AG09309 (cell line): ENCODE measurements around the gene QSOX2.

ENCODE experiments used
- DNase-seq: peaks from one replicate; pipeline ENCODE4 v3.0.0-alpha.2; 2010; ENCODE audit warnings: low read depth
- H3K4me3 ChIP-seq: 2 replicates; pipeline ENCODE4 v1.5.1; 2011; ENCODE audit warnings: mild to moderate bottlenecking, low read depth, low read length, moderate library complexity; ENCODE audit not compliant: control insufficient read depth
- TF ChIP-seq, protein P1 (sequence below): IDR thresholded peaks from 2 replicates; pipeline ENCODE4 v1.5.1; 2011; ENCODE audit warnings: mild to moderate bottlenecking, low read depth, low read length, inconsistent platforms; ENCODE audit not compliant: insufficient read depth, control insufficient read depth; ENCODE audit errors: missing control alignments

The QSOX2 gene

DNA sequence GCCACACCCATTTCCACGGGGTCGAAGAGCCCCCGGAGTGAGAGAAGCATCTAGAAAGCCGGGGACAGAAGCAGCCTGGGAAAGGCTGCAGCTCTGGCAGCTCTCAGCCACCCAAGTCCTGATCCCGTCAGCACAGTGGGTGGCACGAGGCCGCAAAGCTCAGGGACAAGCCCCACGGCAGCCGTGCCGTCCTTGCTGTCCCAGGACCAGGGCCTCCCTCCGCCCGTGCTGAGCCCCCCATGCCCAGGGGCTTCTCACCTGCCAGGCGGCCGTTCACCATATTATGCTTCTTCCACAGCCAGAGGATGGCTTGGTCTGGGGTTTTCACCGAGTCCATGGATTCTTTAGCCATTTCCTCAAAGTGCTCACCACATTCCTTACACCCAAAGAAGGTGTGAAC lies 34.6 kb downstream of the QSOX2 start:
- TF ChIP-seq, protein P1, sequence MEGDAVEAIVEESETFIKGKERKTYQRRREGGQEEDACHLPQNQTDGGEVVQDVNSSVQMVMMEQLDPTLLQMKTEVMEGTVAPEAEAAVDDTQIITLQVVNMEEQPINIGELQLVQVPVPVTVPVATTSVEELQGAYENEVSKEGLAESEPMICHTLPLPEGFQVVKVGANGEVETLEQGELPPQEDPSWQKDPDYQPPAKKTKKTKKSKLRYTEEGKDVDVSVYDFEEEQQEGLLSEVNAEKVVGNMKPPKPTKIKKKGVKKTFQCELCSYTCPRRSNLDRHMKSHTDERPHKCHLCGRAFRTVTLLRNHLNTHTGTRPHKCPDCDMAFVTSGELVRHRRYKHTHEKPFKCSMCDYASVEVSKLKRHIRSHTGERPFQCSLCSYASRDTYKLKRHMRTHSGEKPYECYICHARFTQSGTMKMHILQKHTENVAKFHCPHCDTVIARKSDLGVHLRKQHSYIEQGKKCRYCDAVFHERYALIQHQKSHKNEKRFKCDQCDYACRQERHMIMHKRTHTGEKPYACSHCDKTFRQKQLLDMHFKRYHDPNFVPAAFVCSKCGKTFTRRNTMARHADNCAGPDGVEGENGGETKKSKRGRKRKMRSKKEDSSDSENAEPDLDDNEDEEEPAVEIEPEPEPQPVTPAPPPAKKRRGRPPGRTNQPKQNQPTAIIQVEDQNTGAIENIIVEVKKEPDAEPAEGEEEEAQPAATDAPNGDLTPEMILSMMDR, result no peak
- DNase-seq, result no peak
- H3K4me3 ChIP-seq, result no peak overlapping the region

DNA sequence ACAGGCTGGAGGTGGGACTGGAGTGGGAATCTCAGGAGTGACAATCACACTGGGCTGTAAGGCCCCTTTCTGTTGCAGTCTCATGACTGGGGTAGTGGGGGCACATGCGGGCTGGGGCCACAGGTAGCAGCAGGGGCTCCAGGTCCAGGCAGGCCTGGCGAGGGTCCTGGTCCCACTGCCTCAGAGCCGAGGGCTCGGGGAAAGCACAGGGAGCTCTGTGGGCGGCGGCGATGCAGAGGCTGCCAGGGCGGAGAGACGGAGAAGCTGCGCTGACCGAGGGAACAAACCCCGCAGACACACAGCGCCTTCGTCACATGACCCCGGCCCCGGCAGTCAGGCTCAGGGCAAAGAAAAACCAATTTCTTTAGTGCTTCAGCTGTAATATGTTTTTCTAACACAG lies 35.3 kb downstream of the QSOX2 start:
- TF ChIP-seq, protein P1, result no peak
- no peak overlapping the region for H3K4me3 ChIP-seq
- no peak for DNase-seq

DNA sequence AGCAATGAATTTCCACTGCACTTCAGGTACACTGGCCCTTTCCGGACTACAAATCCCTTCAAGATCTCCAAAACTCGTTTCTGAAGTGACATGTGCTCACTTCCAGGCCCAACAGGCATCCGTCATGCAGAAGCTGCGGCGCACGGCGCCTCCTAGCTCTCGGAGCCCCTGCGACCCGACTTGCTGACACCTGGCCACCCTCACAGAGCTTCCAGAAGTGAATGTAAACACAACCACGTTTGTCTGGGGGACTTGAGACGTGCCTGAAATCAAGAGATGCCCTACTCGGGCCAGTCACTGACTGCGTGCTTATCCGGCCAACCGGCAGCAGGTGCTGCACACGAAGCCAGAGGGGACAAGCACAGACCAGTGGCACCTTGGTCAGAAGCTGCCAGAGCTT lies 35.8 kb downstream of the QSOX2 start:
- no peak for DNase-seq
- no peak overlapping the region for H3K4me3 ChIP-seq
- TF ChIP-seq, protein P1, result no peak

DNA sequence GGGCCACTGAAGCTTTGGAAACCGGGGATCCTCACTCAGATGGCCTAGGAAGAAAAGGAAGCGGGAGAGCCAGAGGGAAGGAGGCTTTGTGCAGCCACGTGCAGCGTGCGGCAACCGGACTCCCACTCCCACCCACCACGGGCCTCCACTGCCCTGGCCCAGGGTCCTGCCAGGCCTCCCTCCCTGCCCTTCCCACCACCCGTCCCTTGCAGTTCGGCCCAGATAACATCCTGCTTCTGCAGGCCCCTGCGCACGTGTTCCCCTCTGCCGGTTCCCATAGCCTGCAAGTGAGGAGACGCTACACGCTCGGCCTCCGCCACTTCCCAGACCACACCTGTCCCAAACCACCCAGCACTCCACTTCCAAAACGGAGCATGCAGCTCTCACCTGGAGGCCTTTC lies 36.4 kb downstream of the QSOX2 start:
- no peak overlapping the region for H3K4me3 ChIP-seq
- TF ChIP-seq, protein P1, result no peak
- DNase-seq, result no peak

DNA sequence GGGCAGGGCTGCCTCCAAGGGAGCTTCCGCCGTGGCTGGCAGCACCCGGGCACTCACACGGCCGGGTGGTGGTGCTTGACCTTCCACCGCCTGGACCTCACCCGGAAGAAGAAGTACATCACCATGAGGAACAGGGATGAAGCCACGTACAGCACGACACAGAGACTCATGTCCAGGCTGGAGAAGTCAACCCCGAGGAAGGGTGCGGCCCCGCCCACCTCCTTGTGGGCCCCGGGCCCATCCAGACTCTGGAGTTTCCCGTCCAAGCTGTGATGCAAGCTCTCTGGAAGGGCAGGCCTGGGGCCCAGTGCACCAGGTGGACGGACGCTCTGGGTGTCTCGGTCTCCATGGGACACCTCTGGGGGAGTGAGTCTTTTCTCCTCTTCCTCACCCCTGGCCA lies 36.9 kb downstream of the QSOX2 start:
- H3K4me3 ChIP-seq, result no peak overlapping the region
- DNase-seq, result no peak
- TF ChIP-seq, protein P1, result no peak

DNA sequence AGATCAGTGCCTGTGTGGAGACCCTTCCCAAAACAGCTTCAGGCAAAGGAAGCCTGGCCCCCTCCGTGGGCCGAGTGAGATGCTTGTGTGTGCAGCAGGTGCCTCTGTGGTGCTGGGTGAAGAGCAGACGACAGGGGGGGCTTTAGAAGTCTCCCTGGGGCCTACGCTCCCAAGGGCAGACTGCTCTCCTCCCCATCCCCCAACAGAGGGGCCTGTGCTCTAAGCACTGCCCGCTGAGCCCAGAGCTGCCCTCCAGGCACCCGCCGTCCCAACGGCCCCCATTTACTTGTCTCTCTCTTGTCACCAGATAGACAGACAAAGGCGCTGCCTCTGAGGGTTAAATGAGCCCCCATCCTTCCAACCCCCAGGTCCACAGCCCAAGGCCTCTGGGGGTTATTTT lies 38.0 kb downstream of the QSOX2 start:
- H3K4me3 ChIP-seq, result no peak overlapping the region
- TF ChIP-seq, protein P1, result no peak
- no peak for DNase-seq
